Measurements from ENCODE around the gene PCCA.
"Not testable (repeated sequence)": the region's sequence is repeated elsewhere in the genome, so short reads cannot be mapped to it uniquely, and the experiment has no call there.

Gene PCCA

DNA sequence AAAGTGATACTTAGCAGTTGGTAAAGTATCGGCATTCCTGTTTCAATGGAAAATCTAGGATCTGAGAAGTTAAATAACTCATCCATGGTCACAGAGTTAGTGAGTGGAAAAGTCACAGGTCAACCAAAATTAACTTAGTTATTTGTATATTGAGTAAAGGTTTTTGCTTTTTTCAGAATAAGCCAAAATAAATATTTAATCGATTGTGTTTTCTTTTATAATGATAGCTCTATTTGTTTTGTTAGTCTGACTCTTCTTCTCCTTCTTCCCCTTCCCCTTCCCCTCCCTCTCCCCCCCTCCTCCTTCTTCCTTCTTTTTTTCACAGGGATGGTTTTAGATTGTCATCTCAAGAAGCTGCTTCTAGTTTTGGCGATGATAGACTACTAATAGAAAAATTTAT lies 173.5 kb downstream of the PCCA start:
- DNase-seq = no peak

DNA sequence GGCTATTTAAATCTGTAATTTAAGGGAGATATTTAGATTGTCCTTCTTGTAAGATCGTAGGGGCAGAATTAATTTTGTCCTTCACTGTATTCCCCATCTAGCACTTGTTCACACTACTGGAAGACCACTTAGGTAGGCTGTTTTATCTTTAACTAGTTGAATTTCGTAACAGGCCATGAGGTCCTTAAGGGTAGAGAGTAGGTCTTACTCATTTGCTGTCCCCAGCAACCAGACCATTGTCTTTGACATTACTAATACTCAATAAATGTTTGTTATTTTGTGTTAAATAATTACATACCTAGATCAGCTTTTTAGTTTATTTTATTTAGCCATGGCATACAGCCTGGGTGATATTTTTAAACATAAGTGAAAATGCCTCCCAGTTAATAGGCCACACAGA lies 177.1 kb downstream of the PCCA start:
- no peak for DNase-seq

DNA sequence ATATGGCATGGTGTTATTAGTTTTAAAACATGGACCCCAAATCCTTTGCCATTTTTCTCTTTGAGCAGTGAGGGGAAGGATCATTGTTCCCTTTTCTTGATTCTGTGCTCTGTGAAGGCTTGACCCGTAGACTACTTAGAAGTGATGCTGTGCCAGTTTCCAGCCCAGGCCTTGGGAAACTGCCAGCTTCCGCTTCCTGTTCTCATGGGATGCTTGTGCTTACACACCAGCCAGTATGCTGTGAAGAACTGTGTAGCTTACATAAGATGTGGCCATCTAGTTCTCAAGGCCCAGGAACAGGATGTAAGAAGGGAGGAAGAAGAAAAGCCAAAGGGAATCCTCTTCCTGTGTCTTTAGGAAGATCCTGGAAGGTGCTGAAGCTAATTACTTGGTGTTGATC lies 180.9 kb downstream of the PCCA start:
- DNase-seq = no peak

- DNase-seq = no peak
Measured at GRCh38 chr13:100273138-100273537, 184.2 kb downstream of the PCCA start.

- no peak for DNase-seq
Measured at GRCh38 chr13:100273552-100273951, 184.7 kb downstream of the PCCA start.

DNA sequence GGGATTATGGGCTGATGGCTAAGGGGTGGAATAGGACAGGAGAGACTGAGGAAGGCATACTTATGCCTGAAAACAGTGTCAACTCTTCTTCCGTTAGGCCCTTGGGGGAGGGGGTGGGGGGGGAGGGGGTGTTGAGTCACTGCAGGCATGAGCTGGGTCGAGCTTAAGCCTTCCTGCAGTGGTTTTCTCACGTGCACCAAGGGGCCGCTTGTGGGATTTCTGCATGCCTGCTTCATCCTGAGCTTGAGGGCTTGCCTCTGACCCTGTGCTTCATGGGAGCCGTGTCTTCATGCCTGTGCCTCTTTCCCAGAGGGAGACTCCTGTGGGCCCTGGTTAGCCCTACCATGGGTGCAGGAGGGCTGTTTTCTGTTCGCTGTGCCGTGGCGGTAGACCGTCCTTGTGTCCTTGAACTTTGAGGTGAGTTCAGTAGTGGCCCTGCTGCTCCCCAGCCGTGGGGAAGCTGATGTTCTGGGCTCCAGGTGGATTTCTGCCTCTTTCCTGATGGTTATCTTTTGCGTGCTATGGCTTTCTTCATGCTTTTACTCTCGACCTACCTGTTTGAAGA lies 186.1 kb downstream of the PCCA start:
- DNase-seq = no peak

DNA sequence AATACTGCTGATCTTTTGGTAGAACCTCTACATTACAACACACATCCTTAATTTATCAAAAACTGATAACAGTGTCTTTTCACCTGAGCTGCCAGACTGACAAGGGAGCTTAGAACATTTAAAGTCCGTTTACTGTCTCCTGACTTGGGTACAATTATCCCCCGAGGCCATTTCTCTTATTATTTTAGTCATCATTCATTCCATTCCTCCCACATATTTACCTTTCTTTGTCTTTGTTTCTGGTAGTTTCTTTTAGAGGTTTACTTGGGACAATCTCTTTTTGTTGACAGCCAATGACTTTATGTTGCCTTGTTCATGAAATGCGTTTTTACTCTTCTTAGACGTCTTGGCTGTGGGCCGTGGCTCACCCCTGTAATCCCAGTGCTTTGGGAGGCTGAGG lies 186.9 kb downstream of the PCCA start:
- no peak for DNase-seq

GRCh38 chr13:100280681-100281080 lies 191.8 kb downstream of the PCCA start:
- DNase-seq = no peak

- not testable (repeated sequence) for DNase-seq
Measured at GRCh38 chr13:100282306-100282705, 193.4 kb downstream of the PCCA start.

GRCh38 chr13:100290165-100290801 lies 201.4 kb downstream of the PCCA start:
- no peak for DNase-seq

DNA sequence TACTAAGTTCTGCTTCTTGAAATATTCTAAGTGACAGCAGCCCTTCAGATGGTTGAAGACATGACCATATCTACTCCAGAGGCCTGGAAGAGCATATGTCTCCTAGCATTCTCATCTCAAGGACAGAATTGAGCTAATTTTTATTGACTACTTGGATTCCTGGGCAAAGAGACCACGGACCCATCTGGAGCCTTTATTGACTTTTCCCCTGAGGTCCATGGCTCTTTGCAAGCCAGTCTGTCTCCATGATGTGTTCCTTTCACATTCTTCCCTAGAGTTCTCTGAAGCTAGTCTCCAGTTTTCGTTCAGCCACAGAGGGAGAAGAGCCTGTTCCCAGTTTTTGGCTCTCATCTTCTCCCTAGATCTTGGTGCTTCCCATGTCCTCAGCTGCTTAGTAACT lies 202.7 kb downstream of the PCCA start:
- no peak for DNase-seq

DNA sequence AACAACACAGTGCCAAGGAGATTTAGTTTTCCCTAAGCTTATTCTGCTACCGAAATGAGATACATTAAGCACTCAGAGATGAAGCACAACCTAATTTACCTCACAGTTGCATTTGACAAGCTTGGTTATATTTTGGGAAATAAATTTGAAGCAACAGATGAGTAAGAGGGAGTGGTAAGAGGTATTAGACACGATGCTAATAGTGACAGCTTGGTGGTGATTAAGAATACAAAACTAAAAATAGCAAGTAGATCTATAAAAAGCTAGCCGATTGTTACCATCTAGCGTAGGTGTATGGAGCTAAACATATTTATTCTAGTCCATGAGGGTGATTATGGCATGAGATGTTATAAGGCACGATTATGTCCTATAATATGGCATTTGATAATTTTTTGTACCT lies 208.5 kb downstream of the PCCA start:
- DNase-seq = no peak

DNA sequence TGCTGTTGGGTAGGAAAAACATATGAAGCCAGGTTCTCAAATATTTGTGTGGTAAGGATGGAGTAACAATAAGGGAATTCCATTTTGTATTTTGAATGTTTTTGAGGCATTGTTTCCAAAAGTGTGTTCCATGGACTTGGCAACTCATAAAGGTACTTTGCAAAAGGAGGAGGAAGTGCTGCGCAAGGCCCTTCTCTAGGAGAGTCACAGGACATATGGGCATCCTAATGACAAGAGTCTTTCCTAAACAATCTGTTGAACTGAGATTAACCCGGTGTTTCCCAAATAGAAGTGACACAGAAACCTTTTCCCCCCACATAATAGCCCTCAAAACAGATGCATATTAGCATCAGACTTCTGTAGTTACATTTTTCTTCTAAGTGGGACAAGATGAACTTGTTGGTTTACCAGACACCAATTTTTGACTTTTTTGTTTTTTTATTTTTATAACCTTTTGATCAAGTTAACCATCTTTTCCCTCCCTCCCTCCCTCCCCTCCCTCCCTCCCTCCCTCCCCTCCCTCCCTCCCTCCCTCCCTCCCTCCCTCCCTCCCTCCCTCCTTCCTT lies 209.3 kb downstream of the PCCA start:
- DNase-seq = no peak

DNA sequence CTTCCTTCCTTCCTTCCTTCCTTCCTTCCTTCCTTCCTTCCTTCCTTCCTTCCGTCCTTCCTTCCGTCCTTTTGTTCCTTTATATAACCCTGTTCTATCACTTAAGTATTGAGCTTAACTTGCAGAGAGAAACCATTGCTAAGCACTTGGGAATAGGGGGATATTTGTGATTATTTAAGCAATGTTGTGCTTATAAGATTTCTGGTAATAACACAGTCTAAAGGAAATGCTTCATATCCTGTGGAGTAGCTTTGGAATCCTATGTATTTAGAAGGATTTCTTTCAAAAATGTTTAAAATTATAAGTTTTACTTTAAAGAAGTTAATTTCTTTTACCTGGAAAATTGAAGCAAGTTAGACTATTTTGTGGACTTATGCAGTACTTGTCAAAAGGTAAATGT lies 209.8 kb downstream of the PCCA start:
- no peak for DNase-seq

DNA sequence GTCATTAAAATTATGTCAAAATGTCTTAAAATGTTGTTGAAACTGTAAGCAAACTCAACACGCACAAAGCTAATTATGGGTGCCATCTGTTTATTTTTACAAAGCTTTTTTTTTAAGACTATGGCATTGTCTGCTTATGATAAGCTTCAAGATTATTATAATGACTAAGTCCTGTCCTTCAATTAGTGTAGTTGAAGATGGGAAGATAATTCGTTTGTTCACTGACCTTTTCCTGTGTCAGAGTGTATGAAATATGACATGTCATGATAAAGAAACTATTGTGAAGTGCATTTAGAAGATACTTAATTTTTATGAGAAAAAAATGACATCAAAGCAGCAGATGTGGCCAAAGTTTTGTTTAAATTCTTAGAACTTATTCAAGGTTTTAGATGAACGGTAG lies 211.3 kb downstream of the PCCA start:
- no peak for DNase-seq

- no peak for DNase-seq
Measured at GRCh38 chr13:100300708-100301107, 211.8 kb downstream of the PCCA start.

DNA sequence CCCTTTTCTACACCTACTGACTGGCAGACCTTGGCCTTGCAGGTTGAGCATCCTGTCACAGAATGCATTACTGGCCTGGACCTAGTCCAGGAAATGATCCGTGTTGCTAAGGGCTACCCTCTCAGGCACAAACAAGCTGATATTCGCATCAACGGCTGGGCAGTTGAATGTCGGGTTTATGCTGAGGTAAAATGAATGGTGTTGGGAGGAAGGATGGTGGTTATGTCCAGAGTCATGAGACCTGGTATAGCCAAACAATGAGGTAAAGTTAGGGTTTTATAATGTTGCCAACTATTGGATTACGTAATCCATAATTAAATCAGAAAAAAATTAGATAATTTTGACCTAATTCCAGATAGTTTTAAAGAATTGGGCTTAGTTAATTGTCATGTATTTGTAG lies 212.5 kb downstream of the PCCA start:
- no peak for DNase-seq

- DNase-seq = no peak
Measured at GRCh38 chr13:100302391-100302790, 213.5 kb downstream of the PCCA start.

GRCh38 chr13:100304229-100304628 lies 215.3 kb downstream of the PCCA start:
- DNase-seq = no peak

DNA sequence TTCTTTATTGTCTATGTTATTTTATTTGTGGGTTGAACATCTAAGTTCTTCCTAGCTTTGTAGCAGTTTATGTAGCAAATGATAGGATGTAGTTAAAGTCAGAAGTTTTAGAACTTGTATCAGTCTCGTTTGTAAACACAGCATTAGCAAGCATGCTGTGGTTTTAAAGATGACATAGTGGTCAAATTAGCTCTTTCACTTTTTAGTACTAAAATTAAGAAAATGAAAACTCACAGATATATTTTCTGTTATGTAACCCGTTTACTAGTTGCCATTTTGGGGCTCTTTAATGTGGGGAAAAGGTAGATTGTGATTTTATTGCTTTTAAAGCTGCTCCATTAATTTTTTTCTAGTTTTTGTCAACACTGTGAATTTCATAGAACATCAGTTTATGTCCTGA lies 216.5 kb downstream of the PCCA start:
- no peak for DNase-seq

GRCh38 chr13:100306030-100306429 lies 217.1 kb downstream of the PCCA start:
- no peak for DNase-seq

DNA sequence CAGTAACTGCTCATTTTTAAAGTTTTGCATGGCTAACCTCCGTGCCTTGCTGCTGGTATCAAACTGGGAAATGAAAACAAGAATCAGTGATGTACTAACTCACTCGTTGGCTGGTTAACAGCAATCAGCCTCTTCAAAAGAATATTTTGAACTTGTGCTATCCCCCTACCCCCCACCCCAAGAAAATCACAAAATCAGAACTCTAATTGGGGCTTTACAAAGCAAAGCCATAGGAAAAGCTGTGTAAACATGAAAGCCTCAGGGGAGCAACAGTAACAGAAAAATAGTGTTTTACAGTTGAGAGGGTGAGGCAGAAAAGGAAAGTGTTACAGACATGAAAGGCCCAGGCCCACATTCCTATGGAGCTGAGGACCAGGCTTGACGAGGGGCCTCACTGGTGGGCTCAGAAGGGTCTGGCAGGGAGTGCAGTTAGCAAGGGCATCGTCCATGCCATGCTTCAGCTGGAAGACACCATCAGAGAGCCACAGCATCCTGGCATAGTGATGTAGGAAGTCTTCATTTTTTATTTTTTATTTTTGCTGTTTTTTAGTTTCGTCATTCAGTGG lies 217.6 kb downstream of the PCCA start:
- DNase-seq = no peak

GRCh38 chr13:100314132-100314910 lies 225.4 kb downstream of the PCCA start:
- no peak for DNase-seq

DNA sequence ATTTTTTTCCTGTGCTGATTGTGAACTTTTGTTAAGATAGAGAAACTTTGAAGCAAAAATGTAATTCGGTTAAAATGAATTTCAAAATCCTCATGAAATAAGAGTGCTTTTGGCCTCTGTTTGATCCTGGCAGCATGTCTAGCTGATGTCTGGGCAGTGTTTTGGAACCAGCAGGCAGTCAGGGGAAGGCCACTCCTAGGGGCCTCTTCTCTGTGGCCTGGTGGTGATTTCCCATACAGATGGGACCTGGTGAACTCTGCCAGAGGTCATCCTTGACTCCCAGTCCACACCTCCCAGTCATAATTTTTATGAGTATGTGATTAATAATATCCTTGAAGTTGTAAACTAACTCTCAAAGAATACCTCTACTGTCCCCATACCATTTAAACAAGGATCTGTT lies 226.6 kb downstream of the PCCA start:
- no peak for DNase-seq
